HL-60 (cell line): ENCODE data around the gene SCAI.

Source experiments
- CTCF ChIP-seq: IDR thresholded peaks from one replicate; pipeline ENCODE4 v1.5.1; 2011; ENCODE audit warnings: low read length, control low read depth, inconsistent platforms; ENCODE audit not compliant: insufficient read depth
- GABPA ChIP-seq: IDR thresholded peaks from 2 replicates; pipeline ENCODE4 v1.6.1; 2012; ENCODE audit warnings: low read depth
- POLR2AphosphoS5 ChIP-seq: IDR thresholded peaks from 2 replicates; pipeline ENCODE4 v1.6.1; 2012; ENCODE audit warnings: low read depth
- REST ChIP-seq: IDR thresholded peaks from 2 replicates; pipeline ENCODE4 v1.6.1; 2012; ENCODE audit warnings: low read depth; ENCODE audit not compliant: insufficient replicate concordance
- SPI1 ChIP-seq: IDR thresholded peaks from 2 replicates; pipeline ENCODE4 v1.6.1; 2012; ENCODE audit warnings: low read depth, mild to moderate bottlenecking, borderline replicate concordance

GRCh38 chr9:124949387-124949786 lies 193.9 kb downstream of the SCAI start:
- TF ChIP-seq CTCF (no peak), REST (no peak), POLR2AphosphoS5 (no peak), SPI1 (no peak), GABPA (no peak)
